ENCODE results near the gene COPZ2.

COPZ2 gene

GRCh38 chr17:48052956-48053757 lies 15.6 kb upstream of the COPZ2 start (continued):
- TF ChIP-seq ZBTB48 (tag by site-specific recombination; IDR thresholded peaks at IDR 0.05), result peak; percentile 87

- Histone ChIP-seq H3K36me3 (ENCODE audit: control insufficient read depth in 2 of 2, insufficient read depth in 1 of 2, low read length in 2 of 2) (peaks cover 10 to 58% of the 10 kb centered on the region in 2 experiments), H3K4me1 (ENCODE audit: control insufficient read depth, insufficient read depth, low read length) (peaks cover 49% of the 10 kb centered on the region), H3K9me3 (ENCODE audit: control insufficient read depth, insufficient read depth, low read depth, low read length) (no peaks in the 10 kb centered on the region), H3K27ac (ENCODE audit: extremely low read depth, low read depth, low read length) (peak overlapping the region; percentile 30), H3K4me3 (ENCODE audit: low read depth, low read length) (no peak overlapping the region)
- ChIA-PET CTCF (interaction anchor here (0.5 to 4.1 kb wide), 9 partner anchors 9 to 567 kb away, joined by 3 to 18 read pairs (median 4); no protein-coding TSS in a partner anchor), POLR2A (interaction anchor here (0.8 to 1.4 kb wide), 5 partner anchors 9 to 156 kb away, joined by 3 to 5 read pairs (median 3); no protein-coding TSS in a partner anchor)
- TF ChIP-seq EGR2 (tag by site-specific recombination; IDR thresholded peaks at IDR 0.05; ENCODE audit: low read depth) (peak; percentile 53; the same call in 1 of the 2 replicates), ZNF184 (tag by site-specific recombination; IDR thresholded peaks at IDR 0.05) (no peak), SP7 (tag by site-specific recombination; IDR thresholded peaks at IDR 0.05) (peak; percentile 56), PATZ1 (tag by site-specific recombination; IDR thresholded peaks at IDR 0.05) (peak; percentile 57; the same call in 1 of the 2 replicates), ZNF660 (tag by site-specific recombination; IDR thresholded peaks at IDR 0.05) (no peak), ZNF398 (tag by site-specific recombination; IDR thresholded peaks at IDR 0.05) (peak; percentile 50), ZNF510 (tag by site-specific recombination; IDR thresholded peaks at IDR 0.05; ENCODE audit: insufficient replicate concordance) (no peak), GLIS1 (tag by site-specific recombination; IDR thresholded peaks at IDR 0.05) (peak; percentile 84), SP2 (tag by site-specific recombination; IDR thresholded peaks at IDR 0.05) (peak; percentile 32), ZNF341 (tag by site-specific recombination; IDR thresholded peaks at IDR 0.05; ENCODE audit: low read depth) (peak; percentile 16; the same call in 1 of the 2 replicates), ZNF48 (tag by site-specific recombination; IDR thresholded peaks at IDR 0.05) (no peak), ZNF580 (tag by site-specific recombination; IDR thresholded peaks at IDR 0.05) (0 out of 2 replicates have a peak, but pooled peaks have one; percentile 27), ZNF600 (tag by site-specific recombination; IDR thresholded peaks at IDR 0.05) (peak; percentile 84), ZXDB (tag by site-specific recombination; IDR thresholded peaks at IDR 0.05) (peak; percentile 34; the same call in 1 of the 2 replicates), GLIS2 (tag by site-specific recombination; IDR thresholded peaks at IDR 0.05) (0 out of 2 replicates have a peak, but pooled peaks have one; percentile 20), SP3 (tag by site-specific recombination; IDR thresholded peaks at IDR 0.05) (peak; percentile 53; the same call in 1 of the 2 replicates), ZNF792 (tag by site-specific recombination; IDR thresholded peaks at IDR 0.05) (no peak), ZBTB20 (tag by site-specific recombination; IDR thresholded peaks at IDR 0.05) (peak; percentile 32; the same call in 1 of the 2 replicates), ZBTB17 (tag by site-specific recombination; IDR thresholded peaks at IDR 0.05) (peak; percentile 44), PRDM10 (tag by site-specific recombination; IDR thresholded peaks at IDR 0.05) (peak; percentile 89), ZFHX2 (tag by site-specific recombination; conservative IDR thresholded peaks at IDR 0.05) (peak; percentile 60; the same call in 1 of the 2 replicates), MYNN (tag by site-specific recombination; IDR thresholded peaks at IDR 0.05; ENCODE audit: borderline replicate concordance) (peak; percentile 84), WT1 (tag by site-specific recombination; IDR thresholded peaks at IDR 0.05) (peak; percentile 51; the same call in 1 of the 2 replicates), ZNF2 (tag by site-specific recombination; IDR thresholded peaks at IDR 0.05) (no peak), ZBTB48 (tag by site-specific recombination; IDR thresholded peaks at IDR 0.05) (0 out of 2 replicates have a peak, but pooled peaks have one; percentile 28), SCRT2 (tag by site-specific recombination; IDR thresholded peaks at IDR 0.05) (peak; percentile 54; the same call in 1 of the 2 replicates), ZNF843 (tag by site-specific recombination; IDR thresholded peaks at IDR 0.05) (0 out of 2 replicates have a peak, but pooled peaks have one; percentile 13)
Measured at GRCh38 chr17:48051706-48052486, 14.3 kb upstream of the COPZ2 start.
